Measurements from ENCODE around the gene THEMIS2. TPM values are rescaled to one million over a fixed set of nuclear protein-coding genes. Genes with fewer than 3 reads are reported as not detected.
A peak's percentile ranks its signal among the peaks of the same experiment; 100 is the strongest.

THEMIS2 gene
- total and polyA plus RNA-seq, 9 of the 15 experiments (the other 6 are each of a cell fraction or from before 2014, with no cell fraction given), result 2.3 to 12.7 (median 8.0) TPM

- H3K36me3 ChIP-seq (ENCODE audit: control insufficient read depth, insufficient read depth, low read length), result peaks cover 41% of the 10 kb centered on the region; the same call in 2 of the 3 replicates
- no peak for FAIRE-seq
- H3K4me3 ChIP-seq, result no peak overlapping the region
- no peak overlapping the region for H3K27ac ChIP-seq (ENCODE audit: extremely low read depth, low read depth, low read length)
- ChIA-PET CTCF (ENCODE audit: low intra/inter-chr PET ratio) (no interaction called here), POLR2A (no interaction called here)
- no peak for DNase-seq (ENCODE audit: extremely low read depth in 1 of 4, low spot score in 3 of 4)
- no peaks in the 10 kb centered on the region for H3K27me3 ChIP-seq (ENCODE audit: control insufficient read depth in 2 of 2, insufficient read depth in 2 of 2, low read length in 2 of 2)
- 78% methylated on average over 6 of the region's 6 CpGs for WGBS (ENCODE audit: insufficient coverage, low coverage, missing lambda C conversion rate)
- intact Hi-C loops (cut with micrococcal nuclease), result no loop called here
- H3K9ac ChIP-seq (ENCODE audit: insufficient read depth in 1 of 2, low read depth in 2 of 2, low read length in 2 of 2), result peak overlapping the region in 1 of 2 experiments; percentile 33; a peak in 1 of 4 replicates
- peaks cover 2 to 24% of the 10 kb centered on the region in 2 experiments; a peak in 3 of 5 replicates for H3K4me1 ChIP-seq (replicated peaks in 1 of 2; ENCODE audit: control insufficient read depth in 2 of 2, insufficient read depth in 2 of 2, low read length in 2 of 2)
- H3K79me2 ChIP-seq (ENCODE audit: control insufficient read depth, insufficient read depth, low read length), result no peaks in the 10 kb centered on the region
- H3K9me1 ChIP-seq (ENCODE audit: control insufficient read depth, insufficient read depth, low read length), result peaks cover 4% of the 10 kb centered on the region
- in situ Hi-C loops (cut with MboI), result no loop called here
- H4K20me1 ChIP-seq (replicated peaks; ENCODE audit: control insufficient read depth, insufficient read depth, low read length), result no peaks in the 10 kb centered on the region
- H2AFZ ChIP-seq (ENCODE audit: low read depth, low read length), result no peak overlapping the region
- ATAC-seq, result no peak
- TF ChIP-seq FOXM1 (IDR thresholded peaks at IDR 0.05; ENCODE audit: low read depth) (no peak), FOXM1 (CRISPR knock-in tag; IDR thresholded peaks at IDR 0.05; ENCODE audit: low read depth) (no peak), KDM2B (CRISPR knock-in tag; IDR thresholded peaks at IDR 0.05) (no peak), HEY1 (CRISPR knock-in tag; IDR thresholded peaks at IDR 0.05; ENCODE audit: borderline replicate concordance) (no peak), TCFL5 (CRISPR knock-in tag; conservative IDR thresholded peaks at IDR 0.05) (no peak), CCAR2 (IDR thresholded peaks at IDR 0.05; ENCODE audit: low read depth, low read length) (no peak), ARID4B (CRISPR knock-in tag; IDR thresholded peaks at IDR 0.05) (no peak), EGR1 (conservative IDR thresholded peaks at IDR 0.05) (no peak), RBM34 (IDR thresholded peaks at IDR 0.05; ENCODE audit: borderline replicate concordance, insufficient read depth, low read length) (no peak), NELFE (IDR thresholded peaks at IDR 0.05; ENCODE audit: insufficient read depth, insufficient read length) (no peak), ZBTB1 (CRISPR knock-in tag; IDR thresholded peaks at IDR 0.05; ENCODE audit: borderline replicate concordance, low read depth) (no peak), NCOA4 (IDR thresholded peaks at IDR 0.05; ENCODE audit: partially characterized antibody) (no peak), CBX2 (IDR thresholded peaks at IDR 0.05; ENCODE audit: insufficient read depth, low read length, poor library complexity, severe bottlenecking) (no peak), ILF3 (IDR thresholded peaks at IDR 0.05; ENCODE audit: borderline replicate concordance) (no peak), POLR2H (tag; IDR thresholded peaks at IDR 0.05; ENCODE audit: low read depth) (no peak), TAF7 (tag; IDR thresholded peaks at IDR 0.05) (no peak), POLR2AphosphoS2 (IDR thresholded peaks at IDR 0.05; ENCODE audit: low read length) (no peak), C11orf30 (IDR thresholded peaks at IDR 0.05; ENCODE audit: low read depth) (no peak), MXD1 (CRISPR knock-in tag; IDR thresholded peaks at IDR 0.05; ENCODE audit: borderline replicate concordance, poor library complexity, severe bottlenecking) (no peak), SMAD1 (IDR thresholded peaks at IDR 0.05; ENCODE audit: low read depth, low read length, partially characterized antibody) (no peak), ZNF785 (CRISPR knock-in tag; IDR thresholded peaks at IDR 0.05) (no peak)
- no TSS peak for BruUV-seq (replicated peaks)
- no peak overlapping the region for H3K4me2 ChIP-seq (ENCODE audit: insufficient read depth, low read length)
- H3K9me3 ChIP-seq (replicated peaks; ENCODE audit: control insufficient read depth, insufficient read depth, low read depth, low read length), result no peaks in the 10 kb centered on the region
Observed at GRCh38 chr1:27882543-27882903, 10.2 kb downstream of the THEMIS2 start.
